ENCODE data around the gene PARD3B. TPM values are rescaled to one million over a fixed set of nuclear protein-coding genes. Genes with fewer than 3 reads are reported as not detected.

Gene PARD3B
- total RNA-seq, 6 experiments from 2014 or later = 5.3 to 11.2 (median 8.3) TPM

- ATAC-seq (no peak), DNase-seq (no peak)
- Histone ChIP-seq H3K27me3 (no peaks in the 10 kb centered on the region), H3K4me3 (no peak overlapping the region), H3K36me3 (no peaks in the 10 kb centered on the region), H3K27ac (no peak overlapping the region), H3K4me1 (no peaks in the 10 kb centered on the region), H3K9me3 (no peaks in the 10 kb centered on the region)
- WGBS (ENCODE audit: insufficient coverage, low coverage, low lambda C conversion rate, missing lambda C conversion rate) = 58% methylated on average over 2 of the region's 2 CpGs
- intact Hi-C loops (cut with DNase I) = no loop called here
- TF ChIP-seq POLR2A (IDR thresholded peaks at IDR 0.05) = no peak
- TF ChIP-seq, protein P1, sequence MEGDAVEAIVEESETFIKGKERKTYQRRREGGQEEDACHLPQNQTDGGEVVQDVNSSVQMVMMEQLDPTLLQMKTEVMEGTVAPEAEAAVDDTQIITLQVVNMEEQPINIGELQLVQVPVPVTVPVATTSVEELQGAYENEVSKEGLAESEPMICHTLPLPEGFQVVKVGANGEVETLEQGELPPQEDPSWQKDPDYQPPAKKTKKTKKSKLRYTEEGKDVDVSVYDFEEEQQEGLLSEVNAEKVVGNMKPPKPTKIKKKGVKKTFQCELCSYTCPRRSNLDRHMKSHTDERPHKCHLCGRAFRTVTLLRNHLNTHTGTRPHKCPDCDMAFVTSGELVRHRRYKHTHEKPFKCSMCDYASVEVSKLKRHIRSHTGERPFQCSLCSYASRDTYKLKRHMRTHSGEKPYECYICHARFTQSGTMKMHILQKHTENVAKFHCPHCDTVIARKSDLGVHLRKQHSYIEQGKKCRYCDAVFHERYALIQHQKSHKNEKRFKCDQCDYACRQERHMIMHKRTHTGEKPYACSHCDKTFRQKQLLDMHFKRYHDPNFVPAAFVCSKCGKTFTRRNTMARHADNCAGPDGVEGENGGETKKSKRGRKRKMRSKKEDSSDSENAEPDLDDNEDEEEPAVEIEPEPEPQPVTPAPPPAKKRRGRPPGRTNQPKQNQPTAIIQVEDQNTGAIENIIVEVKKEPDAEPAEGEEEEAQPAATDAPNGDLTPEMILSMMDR (IDR thresholded peaks at IDR 0.05) = no peak
These were observed 468.9 kb downstream of the PARD3B start for GRCh38 chr2:205014201-205014600.

GRCh38 chr2:205017381-205017780 lies 472.1 kb downstream of the PARD3B start:
- no peak for ATAC-seq

DNA sequence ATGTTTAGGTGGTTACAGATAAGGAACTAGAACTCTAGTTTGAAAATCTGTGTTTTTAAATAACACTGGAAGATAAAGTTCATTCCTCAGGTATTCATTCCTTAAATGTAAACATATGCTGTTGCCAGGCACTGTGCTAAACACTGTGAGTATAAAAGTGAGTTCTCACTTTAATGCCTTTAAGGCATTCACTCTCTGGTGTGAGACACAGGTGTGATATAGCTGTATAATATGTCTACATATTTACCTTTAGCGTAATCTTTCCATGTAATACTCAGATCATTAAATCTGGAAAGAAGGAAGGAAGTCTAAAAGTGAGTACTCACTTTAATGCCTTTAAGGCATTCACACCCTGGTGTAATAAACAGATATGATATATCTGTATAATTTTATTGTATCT lies 472.6 kb downstream of the PARD3B start:
- H3K9me3 ChIP-seq = no peaks in the 10 kb centered on the region
- DNase-seq = no peak
- no peak for ATAC-seq
- intact Hi-C loops (cut with DNase I) = no loop called here
- H3K4me3 ChIP-seq = no peak overlapping the region
- no peaks in the 10 kb centered on the region for H3K36me3 ChIP-seq
- peaks cover 0 to 18% (median 0%) of the 10 kb centered on the region in 4 donors for H3K4me1 ChIP-seq
- H3K27me3 ChIP-seq = no peaks in the 10 kb centered on the region
- TF ChIP-seq POLR2A (IDR thresholded peaks at IDR 0.05) = no peak
- TF ChIP-seq, protein P1 (IDR thresholded peaks at IDR 0.05) = no peak
- H3K27ac ChIP-seq = no peak overlapping the region
- 94% methylated on average over 1 of the region's 1 CpG for WGBS (ENCODE audit: insufficient coverage, low coverage, low lambda C conversion rate, missing lambda C conversion rate)

More at GRCh38 chr2:205017381-205017780, 472.1 kb downstream of the PARD3B start:
- 76% methylated on average over 2 of the region's 2 CpGs for WGBS (ENCODE audit: insufficient coverage, low coverage, low lambda C conversion rate, missing lambda C conversion rate)
- Histone ChIP-seq H3K36me3 (no peaks in the 10 kb centered on the region), H3K9me3 (no peaks in the 10 kb centered on the region), H3K4me3 (no peak overlapping the region), H3K4me1 (peaks cover 0 to 13% (median 0%) of the 10 kb centered on the region in 4 donors), H3K27ac (no peak overlapping the region), H3K27me3 (no peaks in the 10 kb centered on the region)
- intact Hi-C loops (cut with DNase I) = no loop called here
- TF ChIP-seq, protein P1 (IDR thresholded peaks at IDR 0.05) = no peak
- TF ChIP-seq POLR2A (IDR thresholded peaks at IDR 0.05) = no peak
- no peak for DNase-seq

GRCh38 chr2:205020673-205021072 lies 475.4 kb downstream of the PARD3B start:
- TF ChIP-seq, protein P1 (IDR thresholded peaks at IDR 0.05) = no peak
- no peak for TF ChIP-seq POLR2A (IDR thresholded peaks at IDR 0.05)
- H3K27me3 ChIP-seq = no peaks in the 10 kb centered on the region
- ATAC-seq = peak; percentile 60 to 85 (median 72)
- 30% methylated on average over 3 of the region's 3 CpGs for WGBS (ENCODE audit: insufficient coverage, low coverage, low lambda C conversion rate, missing lambda C conversion rate)
- no peaks in the 10 kb centered on the region for H3K36me3 ChIP-seq
- peak overlapping the region in 1 of 3 donors; percentile 7 for H3K27ac ChIP-seq
- no peak for DNase-seq
- H3K4me1 ChIP-seq = peaks cover 0 to 21% (median 0%) of the 10 kb centered on the region in 4 donors
- intact Hi-C loops (cut with DNase I) = no loop called here
- H3K9me3 ChIP-seq = no peaks in the 10 kb centered on the region
- H3K4me3 ChIP-seq = no peak overlapping the region

DNA sequence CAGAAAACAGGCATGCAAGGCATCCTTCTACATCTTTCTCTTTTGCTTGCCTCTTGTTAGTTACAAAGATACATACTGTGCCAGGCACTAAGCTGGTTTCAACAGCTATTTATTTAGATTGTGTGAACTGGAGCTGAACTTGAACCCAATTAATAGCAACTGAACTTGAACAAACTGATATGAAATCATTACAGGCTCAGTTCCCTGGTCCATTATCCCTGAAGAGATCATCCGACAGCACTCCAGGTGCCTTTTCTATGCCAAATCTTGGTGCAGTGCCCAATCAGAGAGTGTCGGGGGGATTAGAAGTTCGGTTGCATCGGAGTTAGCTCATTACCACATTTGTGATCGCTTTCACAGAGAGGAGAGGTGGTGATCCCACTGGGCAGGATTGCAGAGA lies 477.6 kb downstream of the PARD3B start:
- TF ChIP-seq POLR2A (IDR thresholded peaks at IDR 0.05) = no peak
- Histone ChIP-seq H3K4me1 (peaks cover 0 to 21% (median 0%) of the 10 kb centered on the region in 4 donors), H3K36me3 (no peaks in the 10 kb centered on the region), H3K4me3 (no peak overlapping the region), H3K27me3 (no peaks in the 10 kb centered on the region), H3K27ac (peak overlapping the region in 1 of 3 donors; percentile 6), H3K9me3 (no peaks in the 10 kb centered on the region)
- ATAC-seq (peak; percentile 16 to 80 (median 44)), DNase-seq (no peak)
- 71% methylated on average over 5 of the region's 5 CpGs for WGBS (ENCODE audit: insufficient coverage, low coverage, low lambda C conversion rate, missing lambda C conversion rate)
- intact Hi-C loops (cut with DNase I) = no loop called here
